ENCODE data around the gene NOTCH1.
"Not testable (repeated sequence)": the region's sequence is repeated elsewhere in the genome, so short reads cannot be mapped to it uniquely, and the experiment has no call there.

The NOTCH1 gene

DNA sequence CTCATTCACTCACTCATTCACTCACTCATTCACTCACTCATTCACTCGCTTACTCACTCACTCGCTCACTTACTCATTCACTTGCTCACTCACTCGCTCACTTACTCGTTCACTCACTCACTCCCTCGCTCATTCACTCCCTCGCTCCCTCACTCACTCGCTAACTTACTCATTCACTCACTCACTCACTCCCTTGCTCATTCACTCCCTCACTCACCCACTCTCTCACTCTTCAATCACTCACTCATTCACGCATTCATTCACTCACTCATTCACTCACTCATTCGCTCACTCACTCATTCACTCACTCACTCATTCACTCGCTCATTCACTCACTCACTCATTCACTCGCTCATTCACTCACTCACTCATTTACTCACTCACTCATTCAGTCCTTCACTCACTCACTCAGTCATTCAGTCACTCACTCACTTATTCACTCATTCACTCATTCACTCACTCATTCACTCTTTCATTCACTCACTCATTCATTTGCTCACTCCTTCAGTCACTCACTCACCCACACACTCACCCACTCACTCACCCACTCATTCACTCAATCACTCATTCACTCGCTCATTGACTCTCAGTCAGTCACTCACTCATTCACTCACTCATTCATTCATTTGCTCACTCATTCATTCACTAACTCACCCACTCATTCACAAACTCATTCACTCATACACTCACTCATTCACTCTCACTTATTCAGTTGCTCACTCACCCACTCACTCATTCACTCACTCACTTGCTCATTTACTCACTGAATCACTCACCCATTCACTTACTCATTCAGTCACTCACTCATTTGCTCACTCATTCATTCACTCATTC, 36.0 kb upstream of the NOTCH1 start (continued):
- TF ChIP-seq SP2 (tag by site-specific recombination; IDR thresholded peaks at IDR 0.05) (no peak), ZNF621 (tag by site-specific recombination; IDR thresholded peaks at IDR 0.05) (peak; percentile 10; the same call in 1 of the 2 replicates), KLF1 (tag by site-specific recombination; IDR thresholded peaks at IDR 0.05) (0 out of 2 replicates have a peak, but pooled peaks have one; percentile 10), ZXDB (tag by site-specific recombination; IDR thresholded peaks at IDR 0.05) (no peak), ZNF10 (tag by site-specific recombination; IDR thresholded peaks at IDR 0.05) (no peak), ZNF701 (tag by site-specific recombination; IDR thresholded peaks at IDR 0.05) (no peak), ZNF791 (tag by site-specific recombination; IDR thresholded peaks at IDR 0.05) (0 out of 2 replicates have a peak, but pooled peaks have one; percentile 5), EGR2 (tag by site-specific recombination; IDR thresholded peaks at IDR 0.05; ENCODE audit: low read depth) (peak; percentile 61), ZNF785 (tag by site-specific recombination; IDR thresholded peaks at IDR 0.05) (peak; percentile 19; the same call in 1 of the 2 replicates)
- TF ChIP-seq, protein P1, sequence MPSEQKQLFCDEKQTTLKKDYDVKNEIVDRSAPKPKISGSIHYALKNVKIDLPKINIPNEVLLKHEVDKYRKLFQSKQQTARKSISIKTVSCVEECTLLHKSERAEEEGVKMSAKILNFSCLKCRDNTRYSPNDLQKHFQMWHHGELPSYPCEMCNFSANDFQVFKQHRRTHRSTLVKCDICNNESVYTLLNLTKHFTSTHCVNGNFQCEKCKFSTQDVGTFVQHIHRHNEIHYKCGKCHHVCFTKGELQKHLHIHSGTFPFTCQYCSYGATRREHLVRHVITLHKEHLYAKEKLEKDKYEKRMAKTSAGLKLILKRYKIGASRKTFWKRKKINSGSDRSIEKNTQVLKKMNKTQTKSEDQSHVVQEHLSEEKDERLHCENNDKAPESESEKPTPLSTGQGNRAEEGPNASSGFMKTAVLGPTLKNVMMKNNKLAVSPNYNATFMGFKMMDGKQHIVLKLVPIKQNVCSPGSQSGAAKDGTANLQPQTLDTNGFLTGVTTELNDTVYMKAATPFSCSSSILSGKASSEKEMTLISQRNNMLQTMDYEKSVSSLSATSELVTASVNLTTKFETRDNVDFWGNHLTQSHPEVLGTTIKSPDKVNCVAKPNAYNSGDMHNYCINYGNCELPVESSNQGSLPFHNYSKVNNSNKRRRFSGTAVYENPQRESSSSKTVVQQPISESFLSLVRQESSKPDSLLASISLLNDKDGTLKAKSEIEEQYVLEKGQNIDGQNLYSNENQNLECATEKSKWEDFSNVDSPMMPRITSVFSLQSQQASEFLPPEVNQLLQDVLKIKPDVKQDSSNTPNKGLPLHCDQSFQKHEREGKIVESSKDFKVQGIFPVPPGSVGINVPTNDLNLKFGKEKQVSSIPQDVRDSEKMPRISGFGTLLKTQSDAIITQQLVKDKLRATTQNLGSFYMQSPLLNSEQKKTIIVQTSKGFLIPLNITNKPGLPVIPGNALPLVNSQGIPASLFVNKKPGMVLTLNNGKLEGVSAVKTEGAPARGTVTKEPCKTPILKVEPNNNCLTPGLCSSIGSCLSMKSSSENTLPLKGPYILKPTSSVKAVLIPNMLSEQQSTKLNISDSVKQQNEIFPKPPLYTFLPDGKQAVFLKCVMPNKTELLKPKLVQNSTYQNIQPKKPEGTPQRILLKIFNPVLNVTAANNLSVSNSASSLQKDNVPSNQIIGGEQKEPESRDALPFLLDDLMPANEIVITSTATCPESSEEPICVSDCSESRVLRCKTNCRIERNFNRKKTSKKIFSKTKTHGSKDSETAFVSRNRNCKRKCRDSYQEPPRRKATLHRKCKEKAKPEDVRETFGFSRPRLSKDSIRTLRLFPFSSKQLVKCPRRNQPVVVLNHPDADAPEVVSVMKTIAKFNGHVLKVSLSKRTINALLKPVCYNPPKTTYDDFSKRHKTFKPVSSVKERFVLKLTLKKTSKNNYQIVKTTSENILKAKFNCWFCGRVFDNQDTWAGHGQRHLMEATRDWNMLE (tag by site-specific recombination; conservative IDR thresholded peaks at IDR 0.05; ENCODE audit: low read depth) = no peak
- TF ChIP-seq, protein P2, sequence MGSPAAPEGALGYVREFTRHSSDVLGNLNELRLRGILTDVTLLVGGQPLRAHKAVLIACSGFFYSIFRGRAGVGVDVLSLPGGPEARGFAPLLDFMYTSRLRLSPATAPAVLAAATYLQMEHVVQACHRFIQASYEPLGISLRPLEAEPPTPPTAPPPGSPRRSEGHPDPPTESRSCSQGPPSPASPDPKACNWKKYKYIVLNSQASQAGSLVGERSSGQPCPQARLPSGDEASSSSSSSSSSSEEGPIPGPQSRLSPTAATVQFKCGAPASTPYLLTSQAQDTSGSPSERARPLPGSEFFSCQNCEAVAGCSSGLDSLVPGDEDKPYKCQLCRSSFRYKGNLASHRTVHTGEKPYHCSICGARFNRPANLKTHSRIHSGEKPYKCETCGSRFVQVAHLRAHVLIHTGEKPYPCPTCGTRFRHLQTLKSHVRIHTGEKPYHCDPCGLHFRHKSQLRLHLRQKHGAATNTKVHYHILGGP (tag by site-specific recombination; IDR thresholded peaks at IDR 0.05) = 0 out of 2 replicates have a peak, but pooled peaks have one; percentile 8
- TF ChIP-seq, protein P3, sequence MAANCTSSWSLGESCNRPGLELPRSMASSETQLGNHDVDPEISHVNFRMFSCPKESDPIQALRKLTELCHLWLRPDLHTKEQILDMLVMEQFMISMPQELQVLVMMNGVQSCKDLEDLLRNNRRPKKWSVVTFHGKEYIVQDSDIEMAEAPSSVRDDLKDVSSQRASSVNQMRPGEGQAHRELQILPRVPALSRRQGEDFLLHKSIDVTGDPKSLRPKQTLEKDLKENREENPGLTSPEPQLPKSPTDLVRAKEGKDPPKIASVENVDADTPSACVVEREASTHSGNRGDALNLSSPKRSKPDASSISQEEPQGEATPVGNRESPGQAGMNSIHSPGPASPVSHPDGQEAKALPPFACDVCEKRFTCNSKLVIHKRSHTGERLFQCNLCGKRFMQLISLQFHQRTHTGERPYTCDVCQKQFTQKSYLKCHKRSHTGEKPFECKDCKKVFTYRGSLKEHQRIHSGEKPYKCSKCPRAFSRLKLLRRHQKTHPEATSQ (tag by site-specific recombination; IDR thresholded peaks at IDR 0.05) = no peak

DNA sequence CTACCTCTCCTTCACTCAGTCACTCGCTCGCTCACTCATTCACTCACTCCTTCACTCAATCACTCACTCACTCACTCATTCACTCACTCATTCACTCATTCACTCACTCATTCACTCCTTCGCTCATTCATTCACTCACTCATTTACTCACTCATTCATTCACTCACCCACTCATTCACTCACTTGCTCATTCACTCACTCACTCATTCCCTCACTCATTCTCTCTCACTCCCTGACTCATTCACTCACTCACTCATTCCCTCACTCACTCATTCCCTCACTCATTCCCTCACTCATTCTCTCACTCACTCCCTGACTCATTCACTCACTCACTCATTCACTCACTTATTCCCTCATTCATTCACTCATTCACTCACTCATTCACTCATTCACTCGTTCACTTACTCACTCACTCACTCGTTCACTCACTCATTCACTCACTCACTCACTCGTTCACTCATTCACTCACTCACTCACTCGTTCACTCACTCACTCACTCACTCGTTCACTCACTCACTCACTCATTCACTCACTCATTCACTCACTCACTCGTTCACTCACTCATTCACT, 33.9 kb upstream of the NOTCH1 start:
- POLR2A ChIA-PET; H3K36me3 ChIP-seq (ENCODE audit: control insufficient read depth in 2 of 2, insufficient read depth in 1 of 2, low read length in 2 of 2); H3K4me1 ChIP-seq (ENCODE audit: control insufficient read depth, insufficient read depth, low read length); H3K27ac ChIP-seq (ENCODE audit: extremely low read depth, low read depth, low read length); H3K9me3 ChIP-seq (ENCODE audit: control insufficient read depth, insufficient read depth, low read depth, low read length); H3K4me3 ChIP-seq (ENCODE audit: low read depth, low read length): not testable (repeated sequence)
- CTCF ChIA-PET = interaction anchor here (0.6 to 0.7 kb wide), 4 partner anchors 45 to 92 kb away, joined by 3 to 4 read pairs (median 4); no protein-coding TSS in a partner anchor
- TF ChIP-seq ZNF157 (tag by site-specific recombination; IDR thresholded peaks at IDR 0.05) (0 out of 2 replicates have a peak, but pooled peaks have one; percentile 9), ZNF211 (tag by site-specific recombination; IDR thresholded peaks at IDR 0.05; ENCODE audit: low read depth) (peak; percentile 74), ZNF324 (tag by site-specific recombination; IDR thresholded peaks at IDR 0.05) (peak; percentile 51; the same call in 1 of the 2 replicates), ZNF596 (tag by site-specific recombination; IDR thresholded peaks at IDR 0.05) (peak; percentile 96), ZNF175 (tag by site-specific recombination; IDR thresholded peaks at IDR 0.05) (peak; percentile 96; the same call in 1 of the 2 replicates), PRDM1 (tag by site-specific recombination; IDR thresholded peaks at IDR 0.05) (peak; percentile 99), KLF1 (tag by site-specific recombination; IDR thresholded peaks at IDR 0.05) (peak; percentile 47), ZNF146 (tag by site-specific recombination; IDR thresholded peaks at IDR 0.05) (peak; percentile 21; the same call in 1 of the 2 replicates), ZSCAN16 (tag by site-specific recombination; IDR thresholded peaks at IDR 0.05) (peak; percentile 83), ZNF169 (tag by site-specific recombination; IDR thresholded peaks at IDR 0.05) (0 out of 2 replicates have a peak, but pooled peaks have one; percentile 45), ZNF366 (tag by site-specific recombination; conservative IDR thresholded peaks at IDR 0.05) (peak; percentile 99), BCL11B (tag by site-specific recombination; IDR thresholded peaks at IDR 0.05; ENCODE audit: low read depth) (0 out of 2 replicates have a peak, but pooled peaks have one; percentile 14), ZNF785 (tag by site-specific recombination; IDR thresholded peaks at IDR 0.05) (peak; percentile 79), ZNF514 (tag by site-specific recombination; IDR thresholded peaks at IDR 0.05) (0 out of 2 replicates have a peak, but pooled peaks have one; percentile 34), ZNF24 (tag by site-specific recombination; IDR thresholded peaks at IDR 0.05) (peak; percentile 100)
- TF ChIP-seq, protein P4, sequence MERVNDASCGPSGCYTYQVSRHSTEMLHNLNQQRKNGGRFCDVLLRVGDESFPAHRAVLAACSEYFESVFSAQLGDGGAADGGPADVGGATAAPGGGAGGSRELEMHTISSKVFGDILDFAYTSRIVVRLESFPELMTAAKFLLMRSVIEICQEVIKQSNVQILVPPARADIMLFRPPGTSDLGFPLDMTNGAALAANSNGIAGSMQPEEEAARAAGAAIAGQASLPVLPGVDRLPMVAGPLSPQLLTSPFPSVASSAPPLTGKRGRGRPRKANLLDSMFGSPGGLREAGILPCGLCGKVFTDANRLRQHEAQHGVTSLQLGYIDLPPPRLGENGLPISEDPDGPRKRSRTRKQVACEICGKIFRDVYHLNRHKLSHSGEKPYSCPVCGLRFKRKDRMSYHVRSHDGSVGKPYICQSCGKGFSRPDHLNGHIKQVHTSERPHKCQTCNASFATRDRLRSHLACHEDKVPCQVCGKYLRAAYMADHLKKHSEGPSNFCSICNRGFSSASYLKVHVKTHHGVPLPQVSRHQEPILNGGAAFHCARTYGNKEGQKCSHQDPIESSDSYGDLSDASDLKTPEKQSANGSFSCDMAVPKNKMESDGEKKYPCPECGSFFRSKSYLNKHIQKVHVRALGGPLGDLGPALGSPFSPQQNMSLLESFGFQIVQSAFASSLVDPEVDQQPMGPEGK (tag by site-specific recombination; IDR thresholded peaks at IDR 0.05) = peak; percentile 6; the same call in 1 of the 2 replicates
